HG02973 (cell line): Measurements from ENCODE around the gene NOP9.
"Not testable (repeated sequence)": the region's sequence is repeated elsewhere in the genome, so short reads cannot be mapped to it uniquely, and the experiment has no call there.

Source experiments
- ATAC-seq: cut with Tn5 transposase; IDR thresholded peaks from one replicate; pipeline ENCODE4 v1.9.1; 2021; ENCODE audit warnings: moderate library complexity; ENCODE audit not compliant: unreplicated experiment

The NOP9 gene

DNA sequence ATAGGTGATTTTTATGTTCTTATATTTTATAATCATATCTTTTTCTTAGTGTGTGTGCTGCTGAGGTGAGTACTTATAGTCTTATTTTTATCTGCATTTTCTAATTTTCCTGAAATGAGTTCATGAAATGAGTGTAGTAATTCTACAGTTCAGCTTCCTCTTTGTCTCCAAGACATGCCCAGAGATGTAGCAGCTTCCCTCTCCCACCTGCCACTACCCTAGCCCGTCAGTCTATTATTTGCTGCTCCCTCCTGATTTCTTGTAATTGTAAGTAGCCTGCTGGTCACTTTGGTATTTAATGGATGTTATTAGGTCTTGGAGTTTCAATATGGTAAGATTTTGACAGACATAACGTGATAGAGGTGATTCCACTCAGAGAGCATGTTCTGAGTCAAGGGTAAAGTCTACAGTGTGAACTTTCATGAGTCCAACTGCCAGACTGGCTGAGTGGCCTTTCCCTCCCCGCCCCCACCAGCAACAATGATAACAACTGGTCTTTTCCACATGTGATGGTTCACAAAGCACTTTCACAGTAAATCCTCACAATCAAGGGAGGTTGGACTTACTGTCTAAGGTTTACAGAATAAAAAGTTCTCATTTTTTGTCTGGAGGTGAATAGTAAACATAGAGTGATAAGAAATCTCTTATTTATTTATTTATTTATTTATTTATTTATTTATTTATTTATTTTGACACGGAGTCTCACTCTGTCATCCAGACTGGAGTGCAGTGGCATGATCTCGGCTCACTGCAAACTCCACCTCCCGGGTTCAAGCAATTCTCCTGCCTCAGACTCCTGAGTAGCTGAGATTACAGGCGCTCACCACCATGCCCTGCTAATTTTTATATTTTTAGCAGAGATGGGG lies 44.4 kb downstream of the NOP9 start:
- ATAC-seq, result no peak

DNA sequence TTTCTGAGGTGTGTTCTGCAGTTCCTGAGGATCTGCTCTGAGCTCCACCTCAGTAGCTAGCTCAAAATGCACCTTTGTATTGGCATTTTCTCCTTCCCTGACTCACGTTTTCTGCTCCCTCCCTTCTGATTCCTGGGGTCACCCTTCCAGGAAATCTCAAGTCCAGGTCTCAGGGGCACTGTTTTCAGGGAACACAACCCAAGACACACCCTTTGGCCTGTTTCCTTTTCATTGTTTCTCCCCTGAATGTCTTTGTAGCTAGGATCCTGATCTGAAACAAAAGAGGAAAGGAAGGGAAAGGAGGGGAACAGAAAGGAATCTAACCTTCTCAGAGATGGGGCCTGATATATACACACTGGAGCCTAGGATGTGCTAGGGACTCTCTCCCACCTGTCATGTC lies 47.5 kb downstream of the NOP9 start:
- ATAC-seq, result no peak

DNA sequence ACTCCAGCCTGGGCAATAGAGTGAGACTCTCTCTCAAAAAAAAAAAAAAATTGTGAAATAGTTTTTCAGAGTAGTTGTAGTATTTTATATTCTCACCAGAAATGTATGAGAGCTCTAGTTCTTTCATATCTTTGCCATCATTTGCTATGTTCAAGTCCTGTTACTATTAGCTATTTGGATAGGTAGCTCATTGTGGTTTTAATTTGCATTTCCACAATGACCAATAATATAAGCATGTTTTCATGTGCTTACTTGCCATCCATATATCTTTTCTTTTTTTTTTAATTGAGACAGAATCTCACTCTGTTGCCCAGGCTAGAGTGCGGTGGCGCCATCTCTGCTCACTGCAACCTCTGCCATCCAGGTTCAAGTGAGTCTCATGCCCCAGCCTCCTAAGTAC lies 48.5 kb downstream of the NOP9 start:
- no peak for ATAC-seq

DNA sequence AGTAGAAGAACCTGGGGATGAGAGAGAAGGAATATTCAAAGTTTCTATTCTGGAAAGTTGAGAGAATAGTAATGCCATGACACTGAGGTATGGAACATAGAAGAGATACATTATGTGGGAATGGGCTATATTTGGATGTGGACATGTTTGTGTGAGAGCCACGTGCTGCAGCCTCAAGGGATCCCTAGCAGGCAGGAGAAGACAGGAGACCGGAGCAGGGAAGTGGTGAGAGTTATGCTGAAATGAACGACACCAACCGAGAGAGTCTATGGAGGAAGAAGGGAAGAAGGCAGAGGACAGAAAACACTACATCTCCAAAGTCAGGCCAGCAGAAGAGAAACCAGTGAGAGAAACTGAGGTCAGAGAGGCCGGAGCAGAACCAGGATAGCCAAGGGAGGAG lies 50.1 kb downstream of the NOP9 start:
- no peak for ATAC-seq

DNA sequence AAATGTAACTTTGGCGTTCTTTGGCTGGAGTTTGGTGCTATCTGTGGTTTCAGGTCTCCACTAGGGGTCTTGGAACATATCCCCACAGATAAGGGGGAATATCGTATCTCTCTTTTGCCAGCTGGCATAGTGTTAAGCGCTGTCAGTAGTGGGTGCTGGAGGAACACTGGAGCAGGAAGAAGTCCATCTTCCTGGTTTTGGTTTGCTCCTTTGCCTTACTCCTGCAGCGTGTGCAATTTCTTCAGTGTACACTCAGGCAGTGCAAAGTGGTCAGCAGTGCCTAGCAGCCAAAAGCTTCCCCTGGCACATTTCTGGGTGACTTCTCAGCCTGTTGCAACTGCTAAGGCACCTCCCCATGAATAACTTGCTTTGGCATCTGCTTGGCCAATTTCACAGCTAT lies 51.9 kb downstream of the NOP9 start:
- ATAC-seq, result no peak

DNA sequence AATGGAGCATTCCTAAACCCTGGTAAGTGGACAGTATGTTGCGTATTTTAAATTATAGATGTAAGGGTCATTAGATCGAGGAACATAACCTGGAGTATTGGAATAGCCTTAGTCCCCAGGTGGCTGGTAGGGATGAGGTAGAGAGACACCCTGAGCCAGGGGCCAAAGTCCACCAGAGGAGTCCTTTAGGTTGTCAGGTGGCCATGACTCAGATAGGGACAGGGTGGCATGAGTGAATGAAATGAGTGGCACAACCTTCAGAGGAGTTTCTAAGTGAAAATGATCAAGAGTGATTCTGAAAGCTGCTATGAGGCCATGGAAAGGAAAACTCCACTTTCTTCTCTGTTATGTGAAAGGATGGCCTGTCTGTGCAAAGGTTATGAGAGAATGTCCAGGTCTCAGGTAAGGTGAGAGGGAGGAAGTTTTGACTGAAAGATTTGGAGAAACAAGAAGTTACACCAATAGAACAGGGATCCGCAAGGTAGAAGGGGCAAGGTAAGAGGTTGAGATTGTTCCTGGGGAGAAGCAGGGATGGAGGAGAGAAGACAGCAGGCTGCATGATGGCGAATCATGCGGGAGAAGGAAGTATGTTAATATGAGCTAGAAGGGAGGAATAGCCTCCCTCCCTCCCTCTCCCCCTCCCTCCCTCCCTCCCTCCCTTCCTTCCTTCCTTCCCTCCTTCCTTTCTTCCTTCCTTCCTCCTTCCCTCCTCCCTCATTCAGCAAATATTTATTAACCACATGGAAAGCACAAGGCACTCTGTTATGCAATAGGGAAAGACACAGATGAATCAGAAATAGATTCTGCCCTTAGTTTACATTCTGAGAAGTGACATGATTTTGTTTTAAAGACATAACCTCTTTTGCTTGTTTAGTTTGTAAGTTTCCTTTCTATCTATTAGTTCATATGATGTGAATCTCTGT lies 54.2 kb downstream of the NOP9 start:
- no peak for ATAC-seq

DNA sequence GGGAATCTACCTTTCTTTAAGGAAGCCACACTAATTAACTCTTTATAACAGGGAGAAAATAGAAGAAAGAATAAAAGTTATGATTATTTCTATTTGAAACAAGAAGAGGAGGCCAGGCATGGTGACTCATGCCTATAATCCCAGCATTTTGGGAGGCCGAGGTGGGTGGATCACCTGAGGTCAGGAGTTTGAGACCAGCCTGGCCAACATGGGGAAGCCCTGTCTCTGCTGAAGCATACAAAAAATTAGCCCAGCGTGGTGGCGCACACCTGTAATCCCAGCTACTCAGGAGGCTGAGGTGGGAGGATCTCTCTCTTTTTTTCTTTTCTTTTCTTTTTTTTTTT lies 54.8 kb downstream of the NOP9 start:
- not testable (repeated sequence) for ATAC-seq

DNA sequence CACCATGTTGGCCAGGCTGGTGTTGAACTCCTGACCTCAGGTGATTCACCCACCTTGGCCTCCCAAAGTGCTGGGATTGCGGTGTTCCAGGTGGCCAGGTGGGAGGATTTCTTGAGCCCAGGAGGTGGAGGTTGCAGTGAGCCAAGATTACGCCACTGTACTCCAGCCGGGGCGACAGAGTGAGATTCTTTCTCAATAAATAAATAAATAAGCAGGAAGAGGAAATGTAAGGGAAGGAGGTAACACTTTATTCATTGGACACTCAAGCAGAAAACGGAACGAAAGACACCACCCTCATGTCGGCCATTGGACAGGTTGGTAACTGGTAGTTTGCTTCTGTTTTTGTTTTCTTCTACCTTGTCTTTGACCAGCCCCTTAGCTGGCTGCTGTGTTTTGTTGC lies 55.4 kb downstream of the NOP9 start:
- no peak for ATAC-seq

DNA sequence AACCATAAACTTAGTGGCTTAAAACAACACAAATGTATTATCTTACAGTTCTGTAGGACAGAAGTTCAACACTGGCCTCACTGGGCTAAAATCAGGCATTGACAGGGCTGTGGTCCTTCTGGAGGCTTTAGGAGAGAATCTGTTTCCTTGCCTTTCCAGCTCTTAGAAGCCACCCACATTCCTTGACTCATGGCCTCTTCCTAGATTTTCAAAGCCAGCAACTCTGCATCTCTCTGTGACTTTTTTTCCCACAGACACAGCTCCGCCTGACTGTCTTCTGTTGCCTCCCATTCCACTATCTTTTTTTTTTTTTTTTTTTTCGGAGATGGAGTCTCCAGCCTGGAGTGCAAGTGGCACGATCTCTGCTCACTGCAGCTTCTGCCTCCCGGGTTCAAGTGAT lies 56.6 kb downstream of the NOP9 start:
- no peak for ATAC-seq
